ENCODE measurements around the gene JMJD7. TPM values are rescaled to one million over a fixed set of nuclear protein-coding genes. Genes with fewer than 3 reads are reported as not detected.

Gene JMJD7
- total and polyA plus RNA-seq, 2 donors (not counting 1 experiment from before 2014, with no cell fraction given), result 33.4 to 43.9 TPM

GRCh38 chr15:41853831-41854230 is 25.9 kb downstream of the JMJD7 start:
- TF ChIP-seq CTCF (IDR thresholded peaks at IDR 0.05), result no peak
- no peak for TF ChIP-seq EZH2 (IDR thresholded peaks at IDR 0.05; ENCODE audit: borderline replicate concordance, insufficient read depth, low read depth, low read length, poor library complexity, severe bottlenecking)
- no peaks in the 10 kb centered on the region for H3K79me2 ChIP-seq (ENCODE audit: control insufficient read depth, insufficient read depth, low read length)
- no peak overlapping the region for H2AFZ ChIP-seq (ENCODE audit: insufficient read depth, low read depth, low read length, poor library complexity, severe bottlenecking)
- no peak overlapping the region for H3K4me3 Mint-ChIP-seq
- H3K27me3 ChIP-seq (replicated peaks in 1 of 4; ENCODE audit: control extremely low read depth in 1 of 4, control insufficient read depth in 3 of 4, insufficient read depth in 4 of 4, low read length in 3 of 4), result peaks cover 0 to 4% (median 0%) of the 10 kb centered on the region in 4 experiments
- H3K27ac ChIP-seq (ENCODE audit: low read length in 2 of 2), result no peak overlapping the region
- 95% methylated on average over 7 of the region's 10 CpGs for WGBS (ENCODE audit: insufficient coverage)
- POLR2A ChIA-PET, result no interaction called here
- no peaks in the 10 kb centered on the region for H3K9me3 Mint-ChIP-seq (ENCODE audit: insufficient read depth)
- H4K20me1 ChIP-seq (ENCODE audit: control insufficient read depth, insufficient read depth, low read length, poor library complexity, severe bottlenecking), result no peaks in the 10 kb centered on the region
- H3K9me3 ChIP-seq (ENCODE audit: control extremely low read depth in 1 of 3, control insufficient read depth in 2 of 3, insufficient read depth in 1 of 3, low read length in 2 of 3), result no peaks in the 10 kb centered on the region
- no peak overlapping the region for H3K4me3 ChIP-seq (ENCODE audit: control extremely low read depth in 1 of 5, extremely low read depth in 1 of 5, insufficient read depth in 1 of 5, low read depth in 2 of 5, low read length in 4 of 5)
- H3K4me1 ChIP-seq (ENCODE audit: control insufficient read depth in 2 of 2, insufficient read depth in 2 of 2, low read length in 2 of 2), result no peaks in the 10 kb centered on the region
- H3K27ac Mint-ChIP-seq, result no peak overlapping the region
- no peaks in the 10 kb centered on the region for H3K27me3 Mint-ChIP-seq
- H3K4me1 Mint-ChIP-seq, result peaks cover 2% of the 10 kb centered on the region
- ATAC-seq (ENCODE audit: low read depth) (no peak), DNase-seq (no peak)
- intact Hi-C loops (cut with micrococcal nuclease), result no loop called here
- CTCF ChIA-PET, result no interaction called here
- no peak overlapping the region for H3K9ac ChIP-seq (ENCODE audit: low read length)
- H3K36me3 ChIP-seq (replicated peaks in 1 of 2; ENCODE audit: control extremely low read depth in 1 of 2, control insufficient read depth in 1 of 2, extremely low read depth in 1 of 2, insufficient read depth in 2 of 2, low read length in 1 of 2), result no peaks in the 10 kb centered on the region
- no peak overlapping the region for H3K4me2 ChIP-seq (replicated peaks; ENCODE audit: low read depth, low read length, poor library complexity, severe bottlenecking)

- H3K36me3 ChIP-seq (replicated peaks in 1 of 2; ENCODE audit: control extremely low read depth in 1 of 2, control insufficient read depth in 1 of 2, extremely low read depth in 1 of 2, insufficient read depth in 2 of 2, low read length in 1 of 2), result no peaks in the 10 kb centered on the region
- H3K27ac ChIP-seq (ENCODE audit: low read length in 2 of 2), result no peak overlapping the region
- TF ChIP-seq EZH2 (IDR thresholded peaks at IDR 0.05; ENCODE audit: borderline replicate concordance, insufficient read depth, low read depth, low read length, poor library complexity, severe bottlenecking) (no peak), CTCF (IDR thresholded peaks at IDR 0.05) (no peak)
- H3K9me3 Mint-ChIP-seq (ENCODE audit: insufficient read depth), result no peaks in the 10 kb centered on the region
- no peak overlapping the region for H2AFZ ChIP-seq (ENCODE audit: insufficient read depth, low read depth, low read length, poor library complexity, severe bottlenecking)
- no peaks in the 10 kb centered on the region for H3K27me3 Mint-ChIP-seq
- intact Hi-C loops (cut with micrococcal nuclease), result no loop called here
- H3K4me1 ChIP-seq (ENCODE audit: control insufficient read depth in 2 of 2, insufficient read depth in 2 of 2, low read length in 2 of 2), result no peaks in the 10 kb centered on the region
- no peak overlapping the region for H3K9ac ChIP-seq (ENCODE audit: low read length)
- no peak overlapping the region for H3K4me3 Mint-ChIP-seq
- POLR2A ChIA-PET, result interaction anchor here (0.7 kb wide), 1 partner anchor 526 kb away, joined by 3 read pairs; no protein-coding TSS in a partner anchor
- no peak for DNase-seq
- no peaks in the 10 kb centered on the region for H3K9me3 ChIP-seq (ENCODE audit: control extremely low read depth in 1 of 3, control insufficient read depth in 2 of 3, insufficient read depth in 1 of 3, low read length in 2 of 3)
- H3K27ac Mint-ChIP-seq, result no peak overlapping the region
- H3K4me1 Mint-ChIP-seq, result peaks cover 2% of the 10 kb centered on the region
- peaks cover 0 to 4% (median 0%) of the 10 kb centered on the region in 4 experiments for H3K27me3 ChIP-seq (replicated peaks in 1 of 4; ENCODE audit: control extremely low read depth in 1 of 4, control insufficient read depth in 3 of 4, insufficient read depth in 4 of 4, low read length in 3 of 4)
- no peak for ATAC-seq (ENCODE audit: low read depth)
- 96% methylated on average over 9 of the region's 9 CpGs for WGBS (ENCODE audit: insufficient coverage)
- no peak overlapping the region for H3K4me3 ChIP-seq (ENCODE audit: control extremely low read depth in 1 of 5, extremely low read depth in 1 of 5, insufficient read depth in 1 of 5, low read depth in 2 of 5, low read length in 4 of 5)
- CTCF ChIA-PET, result no interaction called here
- no peak overlapping the region for H3K4me2 ChIP-seq (replicated peaks; ENCODE audit: low read depth, low read length, poor library complexity, severe bottlenecking)
- no peaks in the 10 kb centered on the region for H3K79me2 ChIP-seq (ENCODE audit: control insufficient read depth, insufficient read depth, low read length)
- no peaks in the 10 kb centered on the region for H4K20me1 ChIP-seq (ENCODE audit: control insufficient read depth, insufficient read depth, low read length, poor library complexity, severe bottlenecking)
Observed at GRCh38 chr15:41854443-41854842, 26.6 kb downstream of the JMJD7 start.

Measured in B cell (primary cell).